ENCODE results near the gene SPDYC.

GRCh38 chr11:65206441-65206841 is 36.4 kb downstream of the SPDYC start:
- TF ChIP-seq, protein P1, sequence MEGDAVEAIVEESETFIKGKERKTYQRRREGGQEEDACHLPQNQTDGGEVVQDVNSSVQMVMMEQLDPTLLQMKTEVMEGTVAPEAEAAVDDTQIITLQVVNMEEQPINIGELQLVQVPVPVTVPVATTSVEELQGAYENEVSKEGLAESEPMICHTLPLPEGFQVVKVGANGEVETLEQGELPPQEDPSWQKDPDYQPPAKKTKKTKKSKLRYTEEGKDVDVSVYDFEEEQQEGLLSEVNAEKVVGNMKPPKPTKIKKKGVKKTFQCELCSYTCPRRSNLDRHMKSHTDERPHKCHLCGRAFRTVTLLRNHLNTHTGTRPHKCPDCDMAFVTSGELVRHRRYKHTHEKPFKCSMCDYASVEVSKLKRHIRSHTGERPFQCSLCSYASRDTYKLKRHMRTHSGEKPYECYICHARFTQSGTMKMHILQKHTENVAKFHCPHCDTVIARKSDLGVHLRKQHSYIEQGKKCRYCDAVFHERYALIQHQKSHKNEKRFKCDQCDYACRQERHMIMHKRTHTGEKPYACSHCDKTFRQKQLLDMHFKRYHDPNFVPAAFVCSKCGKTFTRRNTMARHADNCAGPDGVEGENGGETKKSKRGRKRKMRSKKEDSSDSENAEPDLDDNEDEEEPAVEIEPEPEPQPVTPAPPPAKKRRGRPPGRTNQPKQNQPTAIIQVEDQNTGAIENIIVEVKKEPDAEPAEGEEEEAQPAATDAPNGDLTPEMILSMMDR (conservative IDR thresholded peaks at IDR 0.05 in 1 of 2, IDR thresholded peaks at IDR 0.05 in 1 of 2; ENCODE audit: low read depth in 1 of 2, low read length in 2 of 2) = no peak
- no peak for TF ChIP-seq EZH2 (IDR thresholded peaks at IDR 0.05; ENCODE audit: low read length, missing control alignments)

Data from fibroblast of lung (primary cell).